22Rv1 (cell line): Measurements from ENCODE around the gene ERGIC2.

Source experiments
- ZFX ChIP-seq: fragments of 450-650 bp; IDR thresholded peaks from 2 replicates; pipeline ENCODE4 v1.6.1; 2017; ENCODE audit warnings: antibody characterized with exemption, borderline replicate concordance
- TF ChIP-seq, protein P1 (sequence below): fragments of 450-650 bp; IDR thresholded peaks from 2 replicates; pipeline ENCODE4 v1.5.1; 2017; ENCODE audit warnings: mild to moderate bottlenecking

DNA sequence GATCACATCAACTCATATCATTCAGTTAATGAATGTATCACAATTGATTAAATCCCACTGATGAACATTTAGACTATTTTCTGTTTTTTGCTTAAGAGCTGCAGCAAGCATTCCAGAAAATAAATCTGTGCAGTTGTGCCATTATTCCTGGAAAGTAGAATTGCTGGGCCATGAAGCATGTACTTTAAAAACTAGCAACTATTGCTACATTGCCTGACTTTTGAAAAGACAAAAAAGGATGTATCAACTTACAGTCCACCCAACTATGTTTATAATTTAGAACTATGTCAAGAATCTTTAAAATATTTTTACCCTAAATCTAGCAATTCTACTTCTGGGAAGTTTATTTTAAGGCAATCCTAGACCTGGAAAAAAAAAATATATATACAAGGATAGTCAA is 33.4 kb upstream of the ERGIC2 start:
- TF ChIP-seq, protein P1, sequence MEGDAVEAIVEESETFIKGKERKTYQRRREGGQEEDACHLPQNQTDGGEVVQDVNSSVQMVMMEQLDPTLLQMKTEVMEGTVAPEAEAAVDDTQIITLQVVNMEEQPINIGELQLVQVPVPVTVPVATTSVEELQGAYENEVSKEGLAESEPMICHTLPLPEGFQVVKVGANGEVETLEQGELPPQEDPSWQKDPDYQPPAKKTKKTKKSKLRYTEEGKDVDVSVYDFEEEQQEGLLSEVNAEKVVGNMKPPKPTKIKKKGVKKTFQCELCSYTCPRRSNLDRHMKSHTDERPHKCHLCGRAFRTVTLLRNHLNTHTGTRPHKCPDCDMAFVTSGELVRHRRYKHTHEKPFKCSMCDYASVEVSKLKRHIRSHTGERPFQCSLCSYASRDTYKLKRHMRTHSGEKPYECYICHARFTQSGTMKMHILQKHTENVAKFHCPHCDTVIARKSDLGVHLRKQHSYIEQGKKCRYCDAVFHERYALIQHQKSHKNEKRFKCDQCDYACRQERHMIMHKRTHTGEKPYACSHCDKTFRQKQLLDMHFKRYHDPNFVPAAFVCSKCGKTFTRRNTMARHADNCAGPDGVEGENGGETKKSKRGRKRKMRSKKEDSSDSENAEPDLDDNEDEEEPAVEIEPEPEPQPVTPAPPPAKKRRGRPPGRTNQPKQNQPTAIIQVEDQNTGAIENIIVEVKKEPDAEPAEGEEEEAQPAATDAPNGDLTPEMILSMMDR: no peak
- TF ChIP-seq ZFX: no peak
